GM19395 (cell line): ENCODE data around the gene DLG2.
"Not testable (repeated sequence)": the region's sequence is repeated elsewhere in the genome, so short reads cannot be mapped to it uniquely, and the experiment has no call there.

Source experiments
- ATAC-seq: cut with Tn5 transposase; IDR thresholded peaks from one replicate; pipeline ENCODE4 v1.9.1; 2021; ENCODE audit warnings: mild to moderate bottlenecking, moderate library complexity; ENCODE audit not compliant: unreplicated experiment

The DLG2 gene

DNA sequence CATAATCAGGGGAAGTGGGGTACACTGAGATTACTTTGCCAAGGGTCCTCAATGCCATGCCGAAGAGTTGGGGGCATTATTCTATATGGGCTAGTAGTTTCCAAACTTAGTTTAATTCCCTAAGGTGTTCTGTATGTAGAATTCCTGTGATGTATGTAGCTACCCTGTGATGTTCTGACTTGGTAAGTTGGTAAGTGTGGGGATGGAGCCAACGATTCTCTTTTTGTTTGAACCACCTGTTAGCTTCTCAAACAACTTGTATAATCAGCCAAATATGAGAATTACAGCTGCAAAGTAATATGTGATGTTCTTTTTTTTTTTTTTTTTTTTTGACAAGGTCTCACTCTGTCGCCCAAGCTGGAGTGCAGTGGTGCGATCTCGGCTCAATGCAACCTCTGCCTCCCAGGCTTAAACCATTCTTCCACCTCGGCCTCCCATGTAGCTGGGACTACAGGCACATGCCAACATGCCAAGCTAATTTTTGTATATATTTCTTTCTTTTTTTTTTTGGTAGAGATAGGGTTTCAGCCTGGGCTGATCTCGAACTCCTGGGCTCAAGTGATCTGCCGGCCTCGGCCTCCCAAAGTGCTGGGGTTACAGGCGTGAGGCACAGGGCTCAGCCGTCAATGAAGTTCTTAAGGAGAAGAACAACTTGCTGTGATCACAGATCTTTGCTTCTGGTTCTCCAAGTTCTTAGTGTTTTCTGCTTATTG lies 2025.8 kb downstream of the DLG2 start:
- no peak for ATAC-seq

DNA sequence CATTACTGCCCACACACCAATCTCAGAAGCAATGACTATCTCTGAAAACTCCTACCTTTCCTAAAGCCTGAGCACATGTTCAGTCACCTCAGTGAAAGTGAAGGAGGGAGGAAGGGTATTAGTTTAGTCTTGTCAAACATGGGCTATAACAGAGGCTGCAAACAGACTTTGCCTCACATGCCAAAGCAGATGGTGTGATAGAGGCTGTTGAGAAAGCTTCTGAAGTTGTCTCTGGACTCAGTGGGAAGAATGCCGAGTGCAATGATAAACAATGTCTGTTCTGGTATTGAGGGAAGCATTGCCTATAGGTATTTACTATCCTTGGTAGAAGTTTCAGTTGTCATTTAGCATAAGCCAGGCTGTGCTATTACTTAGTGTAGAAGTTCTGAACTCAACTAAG lies 2026.5 kb downstream of the DLG2 start:
- ATAC-seq: no peak

DNA sequence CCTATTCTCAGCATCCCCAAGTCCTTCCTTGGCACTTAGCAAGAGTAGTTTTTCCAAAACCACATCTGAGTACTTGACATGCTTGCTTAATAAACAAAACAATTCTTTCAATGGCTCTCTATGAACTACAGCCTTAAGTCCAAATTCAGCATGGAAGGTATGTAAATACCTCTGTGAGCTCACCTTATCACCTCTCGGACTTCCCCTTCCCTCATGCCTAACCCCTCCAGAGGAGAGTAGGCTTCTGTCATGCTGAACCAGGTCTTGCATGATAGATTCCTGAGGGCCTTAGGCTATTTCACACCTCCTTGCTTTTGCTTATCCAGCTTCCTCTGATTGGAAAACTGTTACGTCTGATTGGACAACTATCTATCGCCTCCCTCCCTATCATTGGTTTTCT lies 2028.1 kb downstream of the DLG2 start:
- ATAC-seq: no peak

DNA sequence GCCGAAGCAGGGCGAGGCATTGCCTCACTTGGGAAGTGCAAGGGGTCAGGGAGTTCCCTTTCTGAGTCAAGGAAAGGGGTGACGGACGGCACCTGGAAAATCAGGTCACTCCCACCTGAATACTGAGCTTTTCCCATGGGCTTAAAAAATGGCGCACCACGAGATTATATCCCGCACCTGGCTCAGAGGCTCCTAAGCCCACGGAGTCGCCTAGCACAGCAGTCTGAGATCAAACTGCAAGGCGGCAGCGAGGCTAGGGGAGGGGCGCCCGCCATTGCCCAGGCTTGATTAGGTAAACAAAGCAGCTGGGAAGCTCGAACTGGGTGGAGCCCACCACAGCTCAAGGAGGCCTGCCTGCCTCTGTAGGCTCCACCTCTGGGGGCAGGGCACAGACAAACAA lies 2039.3 kb downstream of the DLG2 start:
- not testable (repeated sequence) for ATAC-seq

DNA sequence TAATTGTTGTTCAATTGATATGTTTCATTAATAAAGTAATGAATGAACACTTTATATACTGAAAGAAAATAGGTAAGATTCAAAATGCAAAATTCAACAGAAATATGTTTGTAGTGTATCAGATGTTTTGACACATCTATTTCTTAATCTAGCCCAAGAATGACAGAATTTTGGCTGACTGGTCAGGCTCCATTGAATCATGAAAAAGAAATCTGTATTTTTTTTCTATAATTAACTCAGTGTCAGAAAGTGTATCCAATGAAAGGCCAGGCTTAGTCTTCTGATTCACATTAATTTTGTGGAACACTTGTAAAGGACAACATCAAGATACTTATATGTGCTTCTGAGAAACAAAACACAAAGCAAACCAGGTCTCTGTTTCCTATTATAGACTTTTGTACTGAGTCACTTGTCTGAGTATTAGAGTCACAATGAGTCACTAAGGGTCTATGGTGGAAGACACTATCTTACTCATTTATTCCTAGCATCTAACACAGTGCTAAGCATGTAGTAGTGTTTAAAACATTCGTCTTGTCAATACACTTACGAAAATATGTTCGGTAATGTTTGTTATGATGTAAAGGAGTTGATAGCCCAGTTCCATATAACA lies 2043.3 kb downstream of the DLG2 start:
- peak; percentile 97 for ATAC-seq

DNA sequence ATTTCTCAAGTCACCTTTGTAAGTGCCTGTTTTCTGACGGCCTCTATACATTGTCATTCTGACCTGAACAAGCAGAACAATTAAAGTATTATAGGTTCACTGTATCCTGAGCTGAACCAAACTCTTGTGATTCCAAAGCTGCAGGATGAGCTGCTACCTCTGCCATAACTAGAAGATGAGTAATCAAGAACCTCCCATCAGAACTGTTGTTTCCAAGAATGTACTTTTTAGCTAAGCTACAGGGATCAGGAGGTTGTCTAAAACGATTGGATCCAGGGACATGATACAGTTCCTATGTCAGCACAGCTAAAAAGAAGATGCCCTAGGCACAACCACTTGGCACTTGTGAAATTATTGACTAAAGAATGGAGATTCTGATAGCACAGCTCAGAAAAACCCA lies 2052.6 kb downstream of the DLG2 start:
- ATAC-seq: no peak

DNA sequence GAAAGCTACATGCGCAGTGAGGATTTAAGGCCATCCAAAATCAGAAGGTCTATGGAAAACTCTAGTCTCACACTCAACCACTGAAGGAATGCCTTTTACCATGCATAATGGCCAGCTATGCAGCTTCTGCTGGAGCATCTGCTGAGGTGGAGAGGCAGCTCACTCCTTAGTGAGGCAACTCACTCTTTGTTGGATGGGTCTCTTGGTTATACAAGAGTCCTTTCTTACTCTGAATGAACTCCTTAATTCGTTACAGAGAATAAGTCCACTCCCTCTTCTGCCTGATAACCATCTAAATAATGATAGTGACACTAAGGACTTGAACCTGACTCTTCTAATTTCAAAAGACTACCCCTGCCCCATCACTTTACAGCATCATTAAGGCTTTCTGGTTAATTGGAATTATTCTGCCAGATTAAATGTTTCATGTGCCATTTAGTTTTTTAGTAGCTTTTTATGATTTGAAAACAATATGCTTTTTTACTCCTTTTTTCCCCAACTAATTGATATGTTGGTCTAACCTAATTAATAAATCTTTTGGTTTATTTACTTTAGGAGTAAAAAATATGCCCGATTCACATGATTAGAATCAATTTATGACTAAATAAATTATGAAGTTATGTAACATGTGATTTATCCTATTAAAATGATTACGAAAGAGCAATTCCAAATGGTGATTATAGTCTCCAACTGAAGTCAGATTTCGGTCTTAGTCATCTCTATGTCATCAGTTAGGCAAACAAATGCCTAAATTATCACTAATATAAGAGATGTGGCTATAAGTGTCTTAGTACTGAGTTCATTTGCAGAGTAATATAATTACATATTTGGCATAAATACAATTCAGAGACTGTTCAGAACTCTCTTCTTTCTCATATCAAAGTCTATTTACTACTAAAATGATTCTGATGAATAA lies 2054.3 kb downstream of the DLG2 start:
- no peak for ATAC-seq

DNA sequence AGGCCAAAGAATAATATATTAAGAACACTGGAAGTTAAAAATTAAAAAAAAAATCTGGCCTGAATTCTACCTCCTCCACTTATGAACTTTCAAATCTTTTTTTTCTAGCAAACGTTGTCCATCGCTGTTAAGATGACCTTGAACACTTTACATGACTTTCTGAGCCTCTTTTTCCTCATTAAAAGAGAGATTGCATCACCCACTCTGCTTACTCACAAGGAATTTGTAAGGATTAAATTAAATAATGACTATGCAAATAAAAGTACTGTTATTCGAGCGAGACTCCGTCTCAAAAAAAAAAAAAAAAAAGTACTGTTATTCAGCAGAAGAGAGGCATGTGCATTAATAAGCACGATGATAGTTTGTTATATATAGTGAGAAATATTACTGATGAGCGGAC lies 2055.8 kb downstream of the DLG2 start:
- ATAC-seq: no peak

DNA sequence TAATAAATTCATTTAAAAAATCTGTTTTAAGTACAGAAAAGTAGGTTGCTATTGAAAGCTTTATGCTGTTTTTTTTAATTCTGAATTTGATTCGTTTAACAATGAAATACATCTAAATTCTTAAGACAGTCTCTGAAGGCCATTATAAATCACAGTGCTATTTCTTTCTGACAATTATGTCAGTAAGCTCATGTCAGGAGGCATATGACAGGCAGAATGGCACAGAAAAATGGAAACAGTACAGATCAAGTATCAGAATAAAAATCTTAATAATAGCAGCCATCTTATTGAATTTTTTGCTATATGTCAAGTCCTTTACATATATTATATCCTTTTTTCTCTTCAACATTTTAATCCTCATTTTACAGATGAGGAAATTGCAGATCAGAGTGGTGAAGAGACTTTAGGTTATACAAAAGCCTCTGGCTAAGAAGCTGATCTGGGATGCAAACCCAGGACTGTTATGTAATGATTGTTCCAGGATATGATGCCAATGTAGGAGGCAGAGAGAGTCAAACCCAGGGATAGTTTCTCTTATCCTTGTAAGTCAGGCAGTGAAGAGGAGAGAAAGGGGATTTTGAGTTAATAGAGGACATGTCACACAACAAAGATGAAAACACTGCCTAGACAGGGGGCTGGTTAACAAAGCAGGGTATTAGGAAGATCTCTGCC lies 2057.9 kb downstream of the DLG2 start:
- no peak for ATAC-seq

DNA sequence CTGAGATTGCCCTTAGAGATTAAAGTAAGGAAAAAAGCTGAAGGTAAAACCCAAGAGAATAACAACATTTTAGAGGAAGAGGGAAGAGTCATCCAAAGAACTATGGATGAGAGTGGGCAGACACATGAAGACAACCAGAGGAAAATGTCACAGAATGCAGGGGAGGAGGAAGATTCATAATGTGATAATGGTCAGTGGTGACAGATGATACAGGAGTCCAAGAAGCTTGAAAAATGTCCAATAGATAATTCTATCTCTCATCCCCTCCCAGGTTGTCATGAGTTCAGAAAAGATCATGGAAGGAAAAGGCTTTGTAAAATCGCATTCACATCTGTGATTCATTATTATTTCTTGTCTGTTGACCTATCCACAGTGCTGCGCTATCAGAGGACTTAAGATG lies 2058.6 kb downstream of the DLG2 start:
- ATAC-seq: no peak

DNA sequence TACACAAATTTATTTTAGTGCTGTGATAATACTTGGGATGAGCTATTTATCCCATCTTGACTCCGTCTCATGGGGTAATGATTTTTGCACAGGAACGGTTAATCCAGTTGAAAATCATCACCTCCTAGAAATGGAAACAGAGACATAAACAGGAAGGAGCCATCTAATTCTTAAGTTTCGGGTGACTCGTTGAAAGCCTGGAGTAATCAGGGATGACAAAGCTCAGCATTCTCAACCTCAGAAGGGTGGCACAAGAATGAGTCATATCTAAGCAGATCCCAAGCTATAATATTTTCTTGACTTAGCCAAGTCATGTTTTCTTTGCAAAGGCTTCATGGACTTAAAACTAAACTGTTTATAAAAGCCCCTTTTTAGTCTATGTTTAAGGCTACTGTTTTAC lies 2060.2 kb downstream of the DLG2 start:
- ATAC-seq: no peak

DNA sequence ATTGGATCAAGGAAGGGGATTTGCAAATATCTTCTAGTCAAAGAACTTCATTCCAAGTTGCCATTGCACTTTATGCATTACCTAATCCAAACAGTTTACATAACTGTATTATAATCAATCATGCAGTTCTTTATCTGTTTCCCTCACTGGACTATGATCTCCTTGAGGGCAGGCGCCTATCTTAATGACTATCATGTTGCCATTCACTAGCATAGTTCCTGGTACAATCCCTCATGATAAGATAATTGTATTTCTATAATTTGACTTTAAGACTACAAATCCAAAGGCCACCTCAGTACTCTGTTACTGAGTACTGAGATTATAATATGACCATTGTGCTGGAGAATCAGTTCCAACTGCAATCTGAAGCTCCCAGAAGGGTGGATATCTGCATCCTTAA lies 2062.3 kb downstream of the DLG2 start:
- no peak for ATAC-seq

DNA sequence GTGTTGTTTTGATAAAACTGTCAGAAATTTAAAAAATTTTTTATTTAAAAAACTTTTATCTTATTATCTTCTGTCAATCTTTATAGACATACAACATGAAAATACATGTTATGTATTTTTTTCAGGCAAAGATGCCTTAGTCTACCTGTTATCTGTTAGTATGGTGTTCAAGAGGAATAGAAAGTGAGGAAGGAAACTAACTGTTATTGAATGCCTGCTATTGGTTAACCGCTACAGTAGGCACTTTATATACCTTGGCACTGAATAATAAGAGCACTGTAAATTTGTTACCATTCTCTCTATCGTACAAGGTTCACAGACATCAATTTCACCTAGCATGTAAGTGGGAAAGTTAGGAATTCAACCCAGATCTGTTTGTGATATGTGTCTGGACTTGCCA lies 2068.9 kb downstream of the DLG2 start:
- ATAC-seq: no peak

DNA sequence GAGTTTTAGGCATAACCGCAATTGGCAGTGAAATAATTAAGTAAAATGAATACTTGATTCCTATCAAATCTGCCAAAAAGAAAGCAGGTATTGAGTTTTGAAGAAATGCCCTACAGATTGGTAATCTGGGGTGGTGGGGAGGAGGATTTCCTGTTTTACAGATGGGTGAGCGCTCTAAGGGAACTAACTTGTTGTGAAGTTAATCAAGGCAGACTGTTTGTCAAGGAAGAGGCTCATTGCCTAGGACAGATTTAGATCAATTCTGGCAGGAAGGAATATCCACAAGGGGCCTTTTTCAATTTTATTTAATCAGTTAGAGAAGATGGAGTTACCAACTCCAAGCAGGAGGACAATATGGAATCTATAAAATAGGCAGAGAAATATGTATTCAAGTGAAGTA lies 2069.5 kb downstream of the DLG2 start:
- ATAC-seq: no peak

DNA sequence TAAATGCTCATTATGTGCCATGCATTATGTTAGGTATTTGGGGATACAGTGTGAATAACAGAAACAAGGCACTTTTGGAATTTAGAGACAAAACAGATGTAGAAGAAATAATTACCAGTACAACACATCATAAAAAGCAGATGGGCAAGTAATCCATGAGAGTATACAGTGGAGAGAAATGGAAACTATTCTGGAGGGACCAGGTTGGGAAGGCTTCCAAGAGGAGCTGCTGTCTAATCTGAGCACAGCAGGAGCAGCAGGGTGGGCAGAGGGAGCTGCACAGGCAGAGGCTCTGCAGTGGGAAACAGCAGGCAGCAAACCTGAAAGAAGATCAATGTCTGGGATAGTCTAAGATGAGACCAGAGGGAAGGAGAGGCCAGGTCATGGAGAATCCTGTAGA lies 2072.3 kb downstream of the DLG2 start:
- no peak for ATAC-seq

DNA sequence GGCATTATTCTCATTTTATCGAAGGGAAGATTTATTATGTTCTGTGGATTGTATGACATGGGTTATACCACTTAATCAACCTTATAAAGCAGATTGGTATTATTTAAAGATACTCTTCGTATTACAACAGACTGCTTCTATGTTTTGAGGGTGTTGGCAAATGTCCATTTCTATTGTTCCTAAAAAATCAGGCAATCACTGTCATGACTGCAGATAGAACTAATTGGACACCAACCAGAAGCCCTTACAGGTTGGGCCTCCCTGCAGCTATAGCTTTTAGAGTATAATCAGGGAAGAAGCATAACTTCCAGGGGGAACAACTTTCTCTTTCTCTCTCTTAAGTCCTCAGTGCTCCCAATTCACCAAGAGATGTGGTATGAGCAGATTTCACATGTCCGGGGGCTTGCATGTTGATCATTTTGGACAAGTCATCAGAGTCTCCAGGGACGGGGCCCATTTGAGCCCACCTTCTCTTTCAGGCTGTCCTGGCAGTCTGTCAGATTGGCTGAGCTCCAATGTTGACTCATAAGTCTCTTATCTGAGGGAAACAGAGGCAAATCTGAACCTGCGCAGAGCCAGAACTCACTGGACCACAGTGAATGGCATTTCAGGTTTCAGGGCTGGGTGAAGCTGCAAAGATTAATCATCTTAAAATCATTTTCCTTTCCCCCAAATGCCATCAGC lies 2077.0 kb downstream of the DLG2 start:
- ATAC-seq: no peak

DNA sequence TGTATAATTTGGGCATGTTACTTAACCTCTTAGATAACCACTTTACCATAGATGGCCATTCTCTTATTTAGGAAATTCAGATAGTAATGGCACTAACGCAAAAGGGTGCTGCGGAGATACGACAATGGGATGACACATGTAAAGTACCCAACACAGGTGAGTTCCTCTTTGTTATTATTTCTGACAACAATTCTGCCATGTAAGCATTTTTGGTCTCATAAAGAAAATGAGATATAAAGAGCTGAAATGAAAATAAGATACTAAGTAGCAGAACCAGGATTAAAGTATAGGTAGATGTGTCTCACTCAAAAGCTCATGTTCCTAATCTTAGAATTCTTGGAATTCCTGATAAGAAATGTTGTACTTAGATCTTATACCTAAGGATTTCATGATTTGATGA lies 2080.8 kb downstream of the DLG2 start:
- no peak for ATAC-seq

DNA sequence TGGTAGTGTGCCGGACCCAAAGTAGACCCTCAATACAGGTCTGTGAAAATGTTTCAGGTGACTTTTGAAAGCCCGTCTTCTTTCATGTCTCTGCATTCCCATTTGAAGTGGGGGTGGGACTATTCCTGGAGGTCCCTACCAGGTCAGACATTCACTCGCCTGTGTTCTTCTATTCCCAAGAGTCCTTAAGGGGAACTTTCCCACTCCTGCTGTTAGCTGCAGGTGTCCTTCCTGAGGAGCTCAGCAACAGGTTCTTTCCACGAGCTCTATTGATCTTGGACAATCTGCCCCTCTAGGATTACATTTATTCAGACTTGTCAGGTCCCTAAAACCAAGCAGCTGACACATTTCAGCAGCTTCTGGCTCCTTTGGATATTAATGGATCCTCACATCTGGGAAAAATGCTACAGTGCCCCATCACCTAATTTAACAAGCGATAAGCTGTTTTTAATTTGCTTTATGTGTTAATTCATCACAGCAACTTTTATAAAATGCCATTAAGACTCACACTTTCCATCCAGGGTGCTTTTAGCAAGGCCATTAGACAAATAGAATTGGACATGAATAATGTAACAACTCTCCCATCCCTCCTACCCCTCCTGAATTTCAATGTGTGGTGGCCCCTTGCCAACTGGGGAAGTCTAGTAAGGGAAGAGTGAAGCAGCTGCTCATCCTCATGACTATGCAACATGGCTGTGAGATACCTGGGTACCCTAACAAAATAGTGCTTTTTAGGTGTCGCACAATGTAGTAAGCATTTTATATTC lies 2081.5 kb downstream of the DLG2 start:
- ATAC-seq: no peak

DNA sequence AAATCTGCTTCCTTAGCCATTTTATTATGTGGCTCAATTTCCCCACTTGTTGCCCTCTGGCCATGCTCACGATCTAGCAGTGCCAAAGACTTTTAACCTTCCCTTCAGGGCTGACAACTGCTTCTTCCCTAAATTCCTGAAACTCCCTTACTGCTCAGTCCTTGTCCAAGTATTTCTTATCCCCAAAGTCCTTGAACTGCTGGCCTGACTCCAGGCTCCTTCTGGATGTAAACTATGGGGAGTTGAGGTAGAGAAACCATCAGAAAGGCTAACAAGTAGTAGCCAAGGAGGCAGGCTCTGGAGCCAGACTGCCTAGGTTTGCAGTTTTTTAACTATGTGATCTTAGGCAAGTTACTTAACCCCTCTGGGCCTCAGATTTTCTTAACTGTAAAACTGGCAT lies 2082.3 kb downstream of the DLG2 start:
- no peak for ATAC-seq
